DMS 273 (cell line): ENCODE measurements around the gene SLC6A1.

Source experiments
- DNase-seq: peaks from one replicate; lab custom pipeline; 2025; ENCODE audit not compliant: unreplicated experiment; lab: John Stamatoyannopoulos, UW

The SLC6A1 gene

GRCh38 chr3:10992017-10992942, at the start of gene SLC6A1:
Gene SLC6A1, plus strand, starts transcription at chr3:10992748. Its CDS starts 24,464 bp downstream, at chr3:11017212.
- peak; percentile 51 for DNase-seq

- DNase-seq: no peak
Measured at GRCh38 chr3:10944866-10945265, 47.7 kb upstream of the SLC6A1 start.

GRCh38 chr3:10945683-10946287, 46.8 kb upstream of the SLC6A1 start:
- DNase-seq: peak; percentile 73

GRCh38 chr3:10946526-10946925, 46.0 kb upstream of the SLC6A1 start:
- no peak for DNase-seq

GRCh38 chr3:10948326-10948725, 44.2 kb upstream of the SLC6A1 start:
- no peak for DNase-seq

- DNase-seq: no peak
Measured at GRCh38 chr3:10949197-10949596, 43.4 kb upstream of the SLC6A1 start.

GRCh38 chr3:10950476-10951294, 41.9 kb upstream of the SLC6A1 start:
- peak; percentile 65 for DNase-seq

GRCh38 chr3:10951295-10951926, 41.1 kb upstream of the SLC6A1 start:
- DNase-seq: no peak

GRCh38 chr3:10952525-10952924, 40.0 kb upstream of the SLC6A1 start:
- no peak for DNase-seq

- DNase-seq: no peak
Measured at GRCh38 chr3:10954740-10955139, 37.8 kb upstream of the SLC6A1 start.

- DNase-seq: no peak
Measured at GRCh38 chr3:10955711-10956453, 36.7 kb upstream of the SLC6A1 start.

- DNase-seq: no peak
Measured at GRCh38 chr3:10956531-10956930, 36.0 kb upstream of the SLC6A1 start.

- no peak for DNase-seq
Measured at GRCh38 chr3:10956986-10957385, 35.6 kb upstream of the SLC6A1 start.

- peak; percentile 47 for DNase-seq
Measured at GRCh38 chr3:10957976-10958749, 34.4 kb upstream of the SLC6A1 start.

GRCh38 chr3:10960255-10960654, 32.3 kb upstream of the SLC6A1 start:
- DNase-seq: no peak

GRCh38 chr3:10961921-10962320, 30.6 kb upstream of the SLC6A1 start:
- no peak for DNase-seq

- DNase-seq: no peak
Measured at GRCh38 chr3:10962481-10963036, 30.0 kb upstream of the SLC6A1 start.

- DNase-seq: peak; percentile 12
Measured at GRCh38 chr3:10964537-10965167, 27.9 kb upstream of the SLC6A1 start.

- DNase-seq: peak; percentile 74
Measured at GRCh38 chr3:10968401-10968800, 24.1 kb upstream of the SLC6A1 start.
